SJSA1 (cell line): Measurements from ENCODE around the gene POM121C. TPM values are rescaled to one million over a fixed set of nuclear protein-coding genes. Genes with fewer than 3 reads are reported as not detected.
A peak's percentile ranks its signal among the peaks of the same experiment; 100 is the strongest.
"Not testable (repeated sequence)": the region's sequence is repeated elsewhere in the genome, so short reads cannot be mapped to it uniquely, and the experiment has no call there.

ENCODE experiments used
- DNase-seq, 2 experiments: peaks; one replicate each; pipeline ENCODE4 v3.0.0-alpha.2; 2015 to 2020; ENCODE audit warnings: low spot score in 2 of 2, low read depth in 1 of 2
- H3K27ac ChIP-seq: fragments of 250-450 bp; sonication (Bioruptor Pico); 2 replicates; pipeline ENCODE4 v1.5.1; 2020; ENCODE audit warnings: mild to moderate bottlenecking, moderate library complexity
- H3K27me3 ChIP-seq: fragments of 250-450 bp; sonication (Bioruptor Pico); replicated peaks from 2 replicates; pipeline ENCODE4 v1.5.1; 2020; ENCODE audit warnings: mild to moderate bottlenecking, moderate library complexity
- H3K36me3 ChIP-seq: fragments of 250-450 bp; sonication (Bioruptor Pico); 2 replicates; pipeline ENCODE4 v1.5.1; 2020; ENCODE audit warnings: mild to moderate bottlenecking
- H3K4me1 ChIP-seq: fragments of 250-450 bp; sonication (Bioruptor Pico); replicated peaks from 2 replicates; pipeline ENCODE4 v1.6.1; 2021; ENCODE audit warnings: mild to moderate bottlenecking
- H3K4me3 ChIP-seq: fragments of 250-450 bp; sonication (Bioruptor Pico); 2 replicates; pipeline ENCODE4 v1.5.1; 2020; ENCODE audit warnings: mild to moderate bottlenecking
- H3K9me3 ChIP-seq: fragments of 250-450 bp; sonication (Bioruptor Pico); replicated peaks from 2 replicates; pipeline ENCODE4 v1.5.1; 2020; ENCODE audit warnings: mild to moderate bottlenecking
- total RNA-seq: library from RNA; depleted of rRNA; stranded (reverse); fragments of >200 nt; shearing (Covaris generic); gene quantifications from 2 replicates; pipeline ENCODE4 v1.2.3, GENCODE V29; 2014

The POM121C gene
- total RNA-seq, 1 experiment from 2014 or later = 6.6 TPM

DNA sequence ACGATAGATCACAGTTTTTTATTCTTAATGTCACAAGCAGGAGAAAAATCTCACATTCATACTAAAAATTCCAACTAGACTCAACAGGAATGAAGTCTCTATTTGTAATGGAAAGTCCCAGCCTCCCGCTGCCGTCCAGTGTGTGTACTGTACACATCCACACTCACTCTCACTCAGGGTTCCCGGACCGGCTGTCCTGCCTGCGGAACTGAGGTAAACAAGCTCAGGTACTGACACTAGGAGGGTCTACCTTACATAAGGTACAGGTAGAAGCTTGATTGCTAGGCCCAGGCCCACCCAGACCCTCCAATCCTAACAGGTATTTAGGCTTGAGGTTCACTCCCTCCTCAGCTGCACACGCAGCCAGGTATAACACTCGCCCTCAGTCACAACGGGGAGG is 69.3 kb downstream of the POM121C start:
- H3K36me3 ChIP-seq = peaks cover 13% of the 10 kb centered on the region
- H3K4me1 ChIP-seq, H3K27me3 ChIP-seq, H3K4me3 ChIP-seq, H3K9me3 ChIP-seq, H3K27ac ChIP-seq: not testable (repeated sequence)
- peak in 1 of 2 experiments; percentile 30 for DNase-seq

DNA sequence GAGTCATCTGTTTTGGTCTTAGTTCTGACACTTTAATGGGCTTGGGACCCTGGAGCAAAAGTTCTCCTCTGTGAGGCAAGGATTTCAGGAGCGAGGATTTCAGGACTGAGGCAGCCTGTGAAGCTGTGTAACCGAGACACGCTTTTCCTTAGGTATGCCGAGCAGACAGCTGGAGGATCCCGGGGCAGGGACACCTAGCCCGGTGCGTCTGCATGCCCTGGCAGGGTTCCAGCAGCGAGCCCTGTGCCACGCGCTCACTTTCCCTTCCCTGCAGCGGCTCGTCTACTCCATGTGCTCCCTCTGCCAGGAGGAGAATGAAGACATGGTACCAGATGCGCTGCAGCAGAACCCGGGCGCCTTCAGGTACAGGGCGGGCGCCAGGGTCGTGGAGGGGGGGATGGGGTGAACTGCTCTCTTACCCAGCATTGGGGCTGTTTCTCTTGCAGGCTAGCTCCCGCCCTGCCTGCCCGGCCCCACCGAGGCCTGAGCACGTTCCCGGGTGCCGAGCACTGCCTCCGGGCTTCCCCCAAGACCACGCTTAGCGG is 70.2 kb downstream of the POM121C start:
- peak in 1 of 2 experiments; percentile 28 for DNase-seq
- H3K27ac ChIP-seq, H3K27me3 ChIP-seq, H3K36me3 ChIP-seq, H3K9me3 ChIP-seq, H3K4me3 ChIP-seq, H3K4me1 ChIP-seq: not testable (repeated sequence)

DNA sequence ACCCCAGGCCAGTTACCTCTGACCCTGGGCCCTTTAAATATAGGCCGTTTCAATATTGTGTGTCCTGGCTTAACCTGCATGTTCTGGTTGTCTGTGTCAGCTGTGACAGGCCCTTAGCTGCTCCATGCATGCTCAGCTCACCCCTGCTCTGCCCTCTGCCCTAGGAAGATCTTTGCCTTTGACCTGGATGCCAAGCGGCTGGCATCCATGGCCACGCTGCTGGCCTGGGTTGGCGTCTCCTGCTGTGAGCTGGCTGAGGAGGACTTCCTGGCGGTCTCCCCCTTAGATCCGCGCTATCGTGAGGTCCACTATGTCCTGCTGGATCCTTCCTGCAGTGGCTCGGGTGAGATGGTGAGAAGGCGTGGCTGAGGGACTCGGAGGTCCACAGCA is 70.7 kb downstream of the POM121C start:
- not testable (repeated sequence) for H3K27me3 ChIP-seq, H3K4me3 ChIP-seq, H3K36me3 ChIP-seq, DNase-seq, H3K4me1 ChIP-seq, H3K27ac ChIP-seq, H3K9me3 ChIP-seq

DNA sequence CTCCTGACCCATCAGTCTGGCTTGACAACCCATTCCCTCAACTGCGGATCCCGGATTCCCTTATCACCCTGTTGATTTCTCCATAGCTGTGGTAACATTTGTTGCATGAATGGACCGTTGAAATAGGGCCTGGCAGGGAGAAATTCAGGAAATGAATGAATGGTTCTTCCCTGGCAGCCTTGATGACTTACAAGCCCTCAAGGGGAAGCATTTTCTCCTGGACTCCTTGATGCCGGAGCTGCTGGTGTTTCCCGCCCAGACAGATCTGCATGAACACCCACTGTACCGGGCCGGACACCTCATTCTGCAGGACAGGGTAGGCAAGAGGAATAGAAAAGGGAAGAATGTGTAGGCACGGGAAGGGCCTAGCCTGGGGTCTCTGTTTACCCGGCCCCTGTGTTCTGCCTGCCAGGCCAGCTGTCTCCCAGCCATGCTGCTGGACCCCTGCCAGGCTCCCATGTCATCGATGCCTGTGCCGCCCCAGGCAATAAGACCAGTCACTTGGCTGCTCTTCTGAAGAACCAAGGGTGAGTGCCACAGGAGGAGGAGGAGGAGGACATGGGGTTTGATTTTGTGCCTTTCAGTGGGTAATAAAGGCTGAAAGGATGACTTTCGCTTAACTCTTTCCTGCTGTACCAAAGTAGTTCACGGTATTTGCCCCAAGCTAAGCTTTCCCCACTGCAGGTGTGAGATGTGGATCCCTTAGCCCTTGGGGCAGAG is 71.2 kb downstream of the POM121C start:
- not testable (repeated sequence) for H3K27me3 ChIP-seq, H3K4me3 ChIP-seq, H3K36me3 ChIP-seq, H3K4me1 ChIP-seq, H3K9me3 ChIP-seq, H3K27ac ChIP-seq
- peak in 1 of 2 experiments; percentile 22 for DNase-seq

DNA sequence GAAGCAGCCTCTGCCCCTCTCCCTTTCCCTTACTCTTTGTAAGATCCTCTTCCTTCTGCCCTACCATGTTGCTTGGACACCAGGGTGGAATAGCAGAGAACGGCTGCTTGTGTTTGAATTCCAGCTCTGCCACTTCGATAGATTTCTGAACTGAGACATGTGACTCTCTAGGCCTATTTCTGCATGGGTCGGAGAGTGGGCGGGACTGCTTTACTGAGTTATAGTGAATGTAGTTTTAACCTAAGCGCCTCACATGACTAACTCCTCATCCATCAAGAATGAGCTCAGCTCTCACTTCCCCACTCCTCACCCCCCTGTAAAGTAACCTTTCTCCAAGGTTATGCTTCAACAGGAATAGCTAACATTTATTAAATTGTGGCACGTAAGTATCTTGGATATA is 71.9 kb downstream of the POM121C start:
- H3K27ac ChIP-seq, H3K27me3 ChIP-seq, H3K4me1 ChIP-seq, H3K36me3 ChIP-seq, H3K9me3 ChIP-seq, H3K4me3 ChIP-seq: not testable (repeated sequence)
- DNase-seq = peak in 1 of 2 experiments; percentile 8

DNA sequence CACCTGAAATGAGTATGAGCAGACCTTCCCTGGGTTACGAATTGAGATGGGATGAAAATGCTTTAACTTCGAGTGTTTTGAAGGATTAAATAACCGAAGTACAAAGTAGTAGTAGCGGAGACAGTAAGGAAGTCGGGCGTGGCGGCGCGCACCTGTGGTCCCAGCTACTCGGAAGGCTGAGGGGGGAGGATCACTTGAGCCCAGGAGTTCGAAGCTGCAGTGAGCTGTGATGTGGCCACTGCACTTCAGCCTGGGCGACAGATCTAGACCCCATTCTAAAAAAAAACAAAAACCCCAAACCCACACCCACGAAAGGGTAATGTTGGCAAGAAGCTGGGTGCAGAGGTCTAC is 75.3 kb downstream of the POM121C start:
- not testable (repeated sequence) for H3K4me3 ChIP-seq, H3K27me3 ChIP-seq, DNase-seq, H3K9me3 ChIP-seq, H3K36me3 ChIP-seq, H3K4me1 ChIP-seq, H3K27ac ChIP-seq

DNA sequence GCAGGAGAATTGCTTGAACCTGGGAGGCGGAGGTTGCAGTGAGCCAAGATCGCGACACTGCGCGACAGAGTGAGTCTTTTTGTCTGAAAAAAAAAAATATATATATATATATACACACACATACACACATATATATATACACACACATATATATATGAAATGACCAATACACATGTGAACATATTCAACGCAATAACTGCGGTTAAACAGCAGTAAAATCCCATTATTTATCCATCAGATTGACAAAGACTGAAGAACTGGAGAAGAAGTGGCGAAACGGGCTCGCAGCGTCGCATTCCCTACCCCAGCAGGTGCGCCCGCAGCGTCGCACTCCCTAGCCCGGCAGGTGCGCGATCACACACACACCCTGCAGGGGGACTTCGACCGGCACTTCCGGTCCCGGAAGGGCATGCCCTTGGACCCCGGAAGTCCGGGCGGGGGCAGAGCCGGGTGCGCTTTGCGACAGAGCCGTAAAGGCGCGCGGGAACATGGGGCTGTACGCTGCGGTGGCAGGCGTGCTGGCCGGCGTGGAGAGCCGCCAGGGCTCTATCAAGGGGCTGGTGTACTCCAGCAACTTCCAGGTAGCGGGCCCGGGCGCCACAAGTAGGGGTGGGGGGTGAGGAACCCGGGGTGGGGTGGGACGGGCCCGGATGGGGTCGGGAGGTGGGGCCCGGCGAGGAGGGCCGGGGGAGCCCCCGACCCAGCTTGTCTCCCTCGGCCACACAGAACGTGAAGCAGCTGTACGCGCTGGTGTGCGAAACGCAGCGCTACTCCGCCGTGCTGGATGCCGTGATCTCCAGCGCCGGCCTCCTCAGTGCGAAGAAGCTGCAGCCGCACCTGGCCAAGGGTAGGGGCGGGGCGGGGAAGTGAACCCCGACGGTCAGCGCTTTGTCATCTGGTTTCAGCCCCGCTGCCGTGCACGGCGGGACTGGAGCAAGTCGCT is 75.9 kb downstream of the POM121C start:
- DNase-seq, H3K4me3 ChIP-seq, H3K9me3 ChIP-seq, H3K4me1 ChIP-seq, H3K27me3 ChIP-seq, H3K27ac ChIP-seq, H3K36me3 ChIP-seq: not testable (repeated sequence)

DNA sequence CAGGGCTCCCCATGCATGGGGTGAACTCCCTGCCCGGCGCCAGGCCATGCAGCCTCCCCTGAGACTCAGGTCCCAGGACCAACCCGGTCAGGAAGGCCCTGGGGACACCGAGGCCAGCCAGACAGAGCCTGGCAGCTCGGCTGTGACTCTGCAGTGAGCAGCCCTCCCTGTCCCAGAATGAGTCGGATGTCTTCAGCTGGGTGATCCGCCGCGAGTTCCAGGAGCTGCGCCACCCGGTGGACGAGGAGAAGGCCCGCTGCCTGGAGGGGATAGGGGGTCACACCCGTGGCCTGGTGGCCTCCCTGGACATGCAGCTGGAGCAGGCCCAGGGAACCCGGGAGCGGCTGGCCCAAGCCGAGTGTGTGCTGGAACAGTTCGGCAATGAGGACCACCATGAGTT is 81.4 kb downstream of the POM121C start:
- H3K27me3 ChIP-seq, H3K36me3 ChIP-seq, DNase-seq, H3K4me1 ChIP-seq, H3K27ac ChIP-seq, H3K4me3 ChIP-seq, H3K9me3 ChIP-seq: not testable (repeated sequence)

DNA sequence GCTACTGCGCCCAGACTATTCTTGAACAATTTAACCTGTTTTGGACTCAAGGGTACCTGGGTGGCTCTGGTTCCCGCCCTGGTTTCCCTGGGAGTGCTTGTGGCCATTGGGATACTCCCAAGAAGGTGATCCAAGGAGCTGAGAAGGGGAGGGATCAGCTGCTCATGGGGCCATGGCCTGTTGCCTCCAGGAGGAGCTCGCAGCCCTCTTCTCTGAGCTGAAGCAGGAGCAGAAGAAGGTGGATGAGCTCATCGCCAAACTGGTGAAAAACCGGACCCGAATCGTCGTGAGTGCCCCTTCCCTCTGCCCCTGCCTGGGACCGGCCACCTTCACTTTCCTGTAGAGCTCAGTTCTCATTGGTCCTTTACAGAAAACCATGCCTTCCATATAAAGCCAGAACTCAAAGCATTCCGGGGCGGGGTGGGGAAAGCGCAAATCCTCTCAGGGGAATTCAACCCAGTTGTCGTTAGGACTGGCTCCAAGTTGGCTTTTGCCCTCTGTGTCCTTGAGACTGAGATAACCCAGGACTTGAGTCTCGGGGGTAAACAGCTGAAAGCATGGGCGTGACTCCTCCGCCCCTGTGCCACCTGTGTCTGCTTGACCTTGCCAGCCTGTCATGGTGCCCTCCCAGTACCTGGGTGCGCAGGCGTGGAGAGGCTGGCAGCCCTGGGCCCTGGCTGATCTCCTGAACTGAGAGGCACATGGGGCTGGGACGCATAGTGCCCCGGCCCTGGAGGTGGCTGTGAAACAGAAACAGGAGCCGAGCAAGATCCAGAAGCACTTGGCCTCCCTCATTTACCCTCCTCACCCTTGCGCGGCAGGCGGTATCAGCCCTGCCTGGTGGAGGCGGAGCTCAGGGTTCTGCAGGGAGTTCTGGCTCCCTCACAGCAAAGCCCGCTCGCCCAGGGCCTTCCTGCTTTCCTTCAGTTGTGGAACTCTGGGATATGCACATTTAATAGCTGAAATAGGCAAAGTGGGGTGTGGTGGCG is 82.3 kb downstream of the POM121C start:
- not testable (repeated sequence) for H3K4me3 ChIP-seq, H3K9me3 ChIP-seq, H3K36me3 ChIP-seq, H3K27ac ChIP-seq, H3K27me3 ChIP-seq, DNase-seq, H3K4me1 ChIP-seq

DNA sequence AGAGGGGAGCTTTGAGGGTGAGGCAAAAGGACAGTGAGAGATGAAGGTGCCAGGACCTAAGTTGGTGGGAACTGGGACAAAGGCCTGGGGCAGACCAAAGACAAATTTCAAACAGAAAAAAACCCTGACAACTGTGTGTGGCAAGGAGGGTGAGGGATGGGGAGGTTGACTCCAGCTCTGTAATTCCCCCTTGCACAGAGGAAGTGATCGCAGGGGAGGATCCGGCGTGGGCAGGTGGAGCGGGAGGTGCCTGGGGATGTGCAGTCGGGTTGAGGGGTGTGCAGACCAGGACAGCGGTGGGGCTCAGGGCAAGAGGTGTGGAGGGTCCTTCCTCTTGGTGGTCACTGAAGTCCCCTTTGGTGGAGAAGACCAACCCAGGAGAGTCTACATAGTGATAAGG is 85.5 kb downstream of the POM121C start:
- H3K27ac ChIP-seq, H3K4me3 ChIP-seq, H3K9me3 ChIP-seq, H3K36me3 ChIP-seq, H3K27me3 ChIP-seq, DNase-seq, H3K4me1 ChIP-seq: not testable (repeated sequence)

DNA sequence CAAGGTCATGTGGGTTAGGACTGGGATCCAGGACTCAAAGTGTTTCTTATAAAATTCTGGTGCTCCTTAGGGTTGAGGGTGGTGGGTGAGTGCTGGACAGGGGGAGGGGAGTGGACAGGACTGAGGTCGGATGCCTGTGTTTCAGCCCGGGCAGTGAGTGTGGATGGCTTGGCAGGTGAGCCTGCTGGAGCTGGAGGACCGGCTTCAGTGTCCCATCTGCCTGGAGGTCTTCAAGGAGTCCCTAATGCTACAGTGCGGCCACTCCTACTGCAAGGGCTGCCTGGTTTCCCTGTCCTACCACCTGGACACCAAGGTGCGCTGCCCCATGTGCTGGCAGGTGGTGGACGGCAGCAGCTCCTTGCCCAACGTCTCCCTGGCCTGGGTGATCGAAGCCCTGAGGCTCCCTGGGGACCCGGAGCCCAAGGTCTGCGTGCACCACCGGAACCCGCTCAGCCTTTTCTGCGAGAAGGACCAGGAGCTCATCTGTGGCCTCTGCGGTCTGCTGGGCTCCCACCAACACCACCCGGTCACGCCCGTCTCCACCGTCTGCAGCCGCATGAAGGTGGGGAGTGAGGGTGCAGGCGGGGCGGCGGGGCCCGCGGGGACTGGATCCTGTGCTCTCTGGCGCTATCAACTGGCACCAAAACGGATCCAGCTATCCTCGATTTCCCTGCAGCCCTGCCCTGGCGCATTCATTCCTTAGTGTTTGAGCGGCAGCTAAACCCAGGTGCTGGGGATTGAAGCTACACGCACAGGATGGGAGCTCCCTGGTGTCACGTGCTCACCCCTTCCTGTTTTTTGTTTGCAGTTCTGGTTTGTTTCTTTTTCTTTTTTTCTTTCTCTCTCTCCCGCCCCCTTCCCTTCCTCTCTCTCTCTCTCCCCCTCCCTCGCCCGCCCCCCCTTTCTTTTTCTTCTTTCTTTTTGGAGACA is 87.1 kb downstream of the POM121C start:
- H3K4me1 ChIP-seq, H3K27me3 ChIP-seq, H3K36me3 ChIP-seq, H3K27ac ChIP-seq, H3K4me3 ChIP-seq, DNase-seq, H3K9me3 ChIP-seq: not testable (repeated sequence)

DNA sequence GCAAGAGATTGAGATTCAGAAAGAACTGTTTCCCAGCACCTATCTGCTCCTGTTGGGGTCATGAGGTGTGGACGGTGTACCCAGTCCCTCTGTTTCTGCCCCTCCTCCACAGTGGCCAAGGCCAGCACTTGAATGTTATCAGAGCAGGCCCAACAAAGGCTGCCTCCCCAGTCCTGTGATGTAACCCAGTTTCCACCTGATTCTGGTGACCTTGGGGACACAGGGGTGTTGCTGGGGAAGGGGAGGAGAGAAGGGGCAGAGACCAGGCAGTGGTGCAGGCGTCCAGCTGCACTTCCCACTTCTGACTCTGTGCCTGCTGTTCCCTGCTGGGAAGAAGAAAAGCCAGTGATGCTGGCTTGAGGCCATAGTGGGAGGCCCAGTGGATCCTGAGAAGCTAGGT is 88.2 kb downstream of the POM121C start:
- H3K27ac ChIP-seq, H3K4me3 ChIP-seq, H3K4me1 ChIP-seq, H3K27me3 ChIP-seq, H3K36me3 ChIP-seq, H3K9me3 ChIP-seq, DNase-seq: not testable (repeated sequence)

DNA sequence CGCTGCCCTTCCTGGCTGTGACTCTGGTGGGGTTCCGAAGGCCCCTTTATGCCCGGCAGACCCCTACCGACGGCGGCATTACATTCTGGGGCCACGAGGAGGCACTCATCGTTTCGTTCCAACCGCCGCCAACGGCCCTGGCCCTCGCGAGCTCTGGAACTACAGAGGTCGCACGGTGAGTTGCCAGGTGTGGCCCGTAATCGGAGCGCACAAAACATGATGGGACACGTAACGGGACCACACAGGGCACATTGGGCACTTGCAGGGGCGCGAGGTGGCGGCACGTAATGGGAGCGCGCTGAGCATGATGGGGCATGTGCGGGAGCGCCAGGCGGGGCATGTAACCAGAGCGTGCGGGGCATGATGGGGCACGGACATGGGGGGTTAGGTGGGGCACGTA is 90.8 kb downstream of the POM121C start, which contains the start of gene TRIM73:
TSS of gene TRIM73 (plus strand) at position 301 of the 400 bp plus-strand sequence. CDS start 3,305 bp downstream, outside the sequence.
- H3K4me3 ChIP-seq, H3K9me3 ChIP-seq, H3K27me3 ChIP-seq, H3K4me1 ChIP-seq, H3K36me3 ChIP-seq, DNase-seq, H3K27ac ChIP-seq: not testable (repeated sequence)
